Endothelial cell of umbilical vein (primary cell): ENCODE results near the gene ZFP1. TPM values are rescaled to one million over a fixed set of nuclear protein-coding genes. Genes with fewer than 3 reads are reported as not detected.

Experiments
- BruUV-seq: library from RNA; stranded (reverse); fragments of 400-500 nt; replicated peaks from 2 replicates; lab custom pipeline; 2021; lab: Mats Ljungman, UMichigan
- CTCF ChIA-PET: fragments of 300-600, 350-600 bp; sonication (Branson Sonifier 250); formaldehyde crosslinking; loops from one replicate; lab custom pipeline; 2021; ENCODE audit warnings: antibody characterized with exemption, inconsistent platforms; lab: Charles Lee
- POLR2A ChIA-PET: fragments of 300-600, 350-600 bp; sonication (Branson Sonifier 250); formaldehyde crosslinking; loops from one replicate; lab custom pipeline; 2021; ENCODE audit warnings: antibody characterized with exemption, inconsistent platforms; lab: Charles Lee
- DNase-seq: peaks from one replicate; pipeline ENCODE4 v3.0.0-alpha.2; 2011; ENCODE audit warnings: low read depth, low spot score
- FAIRE-seq: peaks from 2 replicates; lab custom pipeline; 2011; peaks lifted over from hg19 to GRCh38; lab: Jason Lieb, UNC
- H2AFZ ChIP-seq: 2 replicates; pipeline ENCODE4 v1.6.0; 2012; ENCODE audit warnings: low read depth, low read length, control low read depth, inconsistent platforms
- H3K27ac ChIP-seq: 2 replicates; pipeline ENCODE4 v1.5.1; 2011; ENCODE audit warnings: low read depth, mild to moderate bottlenecking, control low read depth, low read length, moderate library complexity; ENCODE audit not compliant: insufficient read depth
- H3K27me3 ChIP-seq, 2 experiments: 2 replicates each; pipeline versions ENCODE4 v1.6.0 to v1.6.1; 2011; ENCODE audit warnings: low read length in 2 of 2, mixed read lengths in 1 of 2; ENCODE audit not compliant: control insufficient read depth in 2 of 2, insufficient read depth in 2 of 2
- H3K36me3 ChIP-seq, 2 experiments: 2 replicates in 1 of 2; 3 replicates in 1 of 2; pipeline ENCODE4 v1.5.1; 2011; ENCODE audit warnings: low read length in 2 of 2, mild to moderate bottlenecking in 1 of 2, moderate library complexity in 1 of 2; ENCODE audit not compliant: control insufficient read depth in 2 of 2, insufficient read depth in 2 of 2; ENCODE audit errors: extremely low read depth in 1 of 2
- H3K4me1 ChIP-seq: 3 replicates; pipeline ENCODE4 v1.5.1; 2011; ENCODE audit warnings: mild to moderate bottlenecking, low read length; ENCODE audit not compliant: control insufficient read depth, insufficient read depth; ENCODE audit errors: extremely low read depth
- H3K4me2 ChIP-seq: 2 replicates; pipeline ENCODE4 v1.6.1; 2011; ENCODE audit warnings: low read length, control low read depth, mixed read lengths; ENCODE audit not compliant: insufficient read depth
- H3K4me3 ChIP-seq, 3 experiments: fragments of 200-600 bp in 1 of 3; sonication (generic), shearing (Covaris generic) in 1 of 3; replicated peaks in 1 of 3; 2 replicates each; pipeline ENCODE4 v1.5.1; 2011 to 2016; ENCODE audit warnings: control low read depth in 3 of 3, low read length in 3 of 3, mild to moderate bottlenecking in 2 of 3, inconsistent platforms in 1 of 3, low read depth in 1 of 3, moderate library complexity in 1 of 3; ENCODE audit not compliant: insufficient read depth in 1 of 3
- H3K79me2 ChIP-seq: 2 replicates; pipeline ENCODE4 v1.6.0; 2012; ENCODE audit warnings: low read length, inconsistent platforms; ENCODE audit not compliant: control insufficient read depth, insufficient read depth
- H3K9ac ChIP-seq: replicated peaks from 2 replicates; pipeline ENCODE3; 2011; ENCODE audit warnings: low read length, control low read depth; ENCODE audit not compliant: insufficient read depth; ENCODE audit errors: extremely low read depth
- H3K9me1 ChIP-seq: replicated peaks from 3 replicates; pipeline ENCODE4 v1.6.0; 2011; ENCODE audit warnings: mild to moderate bottlenecking, low read length; ENCODE audit not compliant: control insufficient read depth, insufficient read depth; ENCODE audit errors: extremely low read depth
- H3K9me3 ChIP-seq: replicated peaks from 2 replicates; pipeline ENCODE4 v1.5.1; 2012; ENCODE audit warnings: low read length, inconsistent platforms; ENCODE audit not compliant: control insufficient read depth, insufficient read depth
- H4K20me1 ChIP-seq: replicated peaks from 2 replicates; pipeline ENCODE3; 2011; ENCODE audit warnings: mild to moderate bottlenecking, low read length; ENCODE audit not compliant: control insufficient read depth, insufficient read depth; ENCODE audit errors: extremely low read depth
- EZH2 ChIP-seq: IDR thresholded peaks from 2 replicates; pipeline ENCODE4 v1.6.1; 2012; ENCODE audit warnings: borderline replicate concordance, low read depth, mild to moderate bottlenecking, moderate library complexity, low read length, inconsistent platforms; ENCODE audit not compliant: severe bottlenecking
- FOS ChIP-seq: IDR thresholded peaks from 2 replicates; pipeline ENCODE4 v1.6.1; 2011; ENCODE audit warnings: mild to moderate bottlenecking, low read length, moderate library complexity, borderline replicate concordance; ENCODE audit not compliant: insufficient read depth
- GATA2 ChIP-seq: IDR thresholded peaks from 2 replicates; pipeline ENCODE4 v1.7.0; 2011; ENCODE audit warnings: low read depth, mild to moderate bottlenecking, moderate library complexity, mixed read lengths, low read length; ENCODE audit not compliant: insufficient read length, insufficient read depth
- JUN ChIP-seq: IDR thresholded peaks from 2 replicates; pipeline ENCODE4 v1.6.1; 2011; ENCODE audit warnings: borderline replicate concordance, low read depth; ENCODE audit not compliant: insufficient read length, insufficient read depth
- MYC ChIP-seq: IDR thresholded peaks from one replicate; pipeline ENCODE4 v1.6.1; 2011; ENCODE audit warnings: mild to moderate bottlenecking, low read depth, low read length
- POLR2A ChIP-seq: IDR thresholded peaks from 2 replicates; pipeline ENCODE4 v1.6.1; 2012; ENCODE audit warnings: low read depth, mild to moderate bottlenecking, control low read depth, low read length
- POLR2AphosphoS5 ChIP-seq: IDR thresholded peaks from 2 replicates; pipeline ENCODE4 v1.6.1; 2012; ENCODE audit warnings: low read depth, mild to moderate bottlenecking, control low read depth, low read length, moderate library complexity; ENCODE audit not compliant: insufficient read depth
- dilution Hi-C: fragments of 300-500 bp; cut with MboI; formaldehyde crosslinking; loops from one replicate; pipeline ENCODE4 v1.15.0; 2019; ENCODE audit warnings: low sequenced_read_pairs; ENCODE audit not compliant: extremely low pct_ligation_motif_present
- intact Hi-C: fragments of 100-400 bp; cut with micrococcal nuclease; formaldehyde crosslinking; loops from one replicate; pipeline ENCODE4 v1.10.0; 2022
- polyA plus RNA-seq, 4 experiments: library from polyadenylated mRNA; depleted of rRNA in 3 of 4; stranded (reverse) in 3 of 4; unstranded in 1 of 4; fragments of >200 nt; gene quantifications; 2 replicates each; pipeline versions ENCODE4 v1.2.1 to v1.2.3, GENCODE V29; 2011 to 2012; ENCODE audit warnings: missing spikeins in 1 of 4
- total RNA-seq: library from RNA; stranded (reverse); gene quantifications from 2 replicates; pipeline ENCODE4 v1.2.3, GENCODE V29; 2021
- TF ChIP-seq, protein P1 (sequence below): IDR thresholded peaks from 2 replicates; pipeline ENCODE4 v1.6.1; 2011; ENCODE audit not compliant: insufficient read depth, insufficient read length
- TF ChIP-seq, protein P2 (sequence below), 2 donors: IDR thresholded peaks; 1 replicate in 1 of 2; 2 replicates in 1 of 2; pipeline ENCODE4 v1.5.1; 2011; ENCODE audit warnings: low read length in 2 of 2, mild to moderate bottlenecking in 2 of 2, moderate library complexity in 2 of 2, control low read depth in 1 of 2, inconsistent platforms in 1 of 2, low read depth in 1 of 2; ENCODE audit not compliant: insufficient read depth in 1 of 2; ENCODE audit errors: extremely low read depth in 1 of 2

ZFP1 gene
- total and polyA plus RNA-seq, 2 donors (not counting 3 experiments of a cell fraction or from before 2014, with no cell fraction given) = 2.8 to 9.8 TPM

GRCh38 chr16:75196836-75197235 lies 48.5 kb downstream of the ZFP1 start:
- Histone ChIP-seq H3K9me3 (no peaks in the 10 kb centered on the region), H3K4me2 (no peak overlapping the region), H3K79me2 (no peaks in the 10 kb centered on the region), H3K4me1 (peaks cover 4% of the 10 kb centered on the region), H3K27ac (no peak overlapping the region), H3K9ac (no peak overlapping the region), H3K9me1 (no peaks in the 10 kb centered on the region), H2AFZ (no peak overlapping the region), H3K36me3 (no peaks in the 10 kb centered on the region), H3K27me3 (peaks cover 5 to 7% of the 10 kb centered on the region in 2 experiments), H3K4me3 (no peak overlapping the region), H4K20me1 (no peaks in the 10 kb centered on the region)
- no TSS peak for BruUV-seq
- no peak for FAIRE-seq
- no peak for TF ChIP-seq GATA2
- no peak for TF ChIP-seq EZH2
- TF ChIP-seq POLR2AphosphoS5 = no peak
- TF ChIP-seq POLR2A = no peak
- TF ChIP-seq, protein P1, sequence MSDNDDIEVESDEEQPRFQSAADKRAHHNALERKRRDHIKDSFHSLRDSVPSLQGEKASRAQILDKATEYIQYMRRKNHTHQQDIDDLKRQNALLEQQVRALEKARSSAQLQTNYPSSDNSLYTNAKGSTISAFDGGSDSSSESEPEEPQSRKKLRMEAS = no peak
- TF ChIP-seq JUN = no peak
- TF ChIP-seq, protein P2, sequence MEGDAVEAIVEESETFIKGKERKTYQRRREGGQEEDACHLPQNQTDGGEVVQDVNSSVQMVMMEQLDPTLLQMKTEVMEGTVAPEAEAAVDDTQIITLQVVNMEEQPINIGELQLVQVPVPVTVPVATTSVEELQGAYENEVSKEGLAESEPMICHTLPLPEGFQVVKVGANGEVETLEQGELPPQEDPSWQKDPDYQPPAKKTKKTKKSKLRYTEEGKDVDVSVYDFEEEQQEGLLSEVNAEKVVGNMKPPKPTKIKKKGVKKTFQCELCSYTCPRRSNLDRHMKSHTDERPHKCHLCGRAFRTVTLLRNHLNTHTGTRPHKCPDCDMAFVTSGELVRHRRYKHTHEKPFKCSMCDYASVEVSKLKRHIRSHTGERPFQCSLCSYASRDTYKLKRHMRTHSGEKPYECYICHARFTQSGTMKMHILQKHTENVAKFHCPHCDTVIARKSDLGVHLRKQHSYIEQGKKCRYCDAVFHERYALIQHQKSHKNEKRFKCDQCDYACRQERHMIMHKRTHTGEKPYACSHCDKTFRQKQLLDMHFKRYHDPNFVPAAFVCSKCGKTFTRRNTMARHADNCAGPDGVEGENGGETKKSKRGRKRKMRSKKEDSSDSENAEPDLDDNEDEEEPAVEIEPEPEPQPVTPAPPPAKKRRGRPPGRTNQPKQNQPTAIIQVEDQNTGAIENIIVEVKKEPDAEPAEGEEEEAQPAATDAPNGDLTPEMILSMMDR (IDR thresholded peaks at IDR 0.05; ENCODE audit: extremely low read depth in 1 of 2, insufficient read depth in 1 of 2, low read depth in 1 of 2, low read length in 2 of 2) = no peak
- TF ChIP-seq MYC = no peak
- no peak for TF ChIP-seq FOS
- ChIA-PET POLR2A (no interaction called here), CTCF (interaction anchor here (0.9 to 7.9 kb wide), 4 partner anchors 206 to 567 kb away, joined by 3 to 186 read pairs (median 60); partner anchors contain the start of gene TMEM170A)
- no peak for DNase-seq
- dilution Hi-C loops (no loop called here), intact Hi-C loops (no loop called here)
